HG02759 (cell line): ENCODE data around the gene OPN1SW.

Experiments
- ATAC-seq: cut with Tn5 transposase; IDR thresholded peaks from one replicate; pipeline ENCODE4 v1.9.1; 2021; ENCODE audit warnings: mild to moderate bottlenecking, moderate library complexity; ENCODE audit not compliant: unreplicated experiment

The OPN1SW gene, protein sequence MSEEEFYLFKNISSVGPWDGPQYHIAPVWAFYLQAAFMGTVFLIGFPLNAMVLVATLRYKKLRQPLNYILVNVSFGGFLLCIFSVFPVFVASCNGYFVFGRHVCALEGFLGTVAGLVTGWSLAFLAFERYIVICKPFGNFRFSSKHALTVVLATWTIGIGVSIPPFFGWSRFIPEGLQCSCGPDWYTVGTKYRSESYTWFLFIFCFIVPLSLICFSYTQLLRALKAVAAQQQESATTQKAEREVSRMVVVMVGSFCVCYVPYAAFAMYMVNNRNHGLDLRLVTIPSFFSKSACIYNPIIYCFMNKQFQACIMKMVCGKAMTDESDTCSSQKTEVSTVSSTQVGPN

DNA sequence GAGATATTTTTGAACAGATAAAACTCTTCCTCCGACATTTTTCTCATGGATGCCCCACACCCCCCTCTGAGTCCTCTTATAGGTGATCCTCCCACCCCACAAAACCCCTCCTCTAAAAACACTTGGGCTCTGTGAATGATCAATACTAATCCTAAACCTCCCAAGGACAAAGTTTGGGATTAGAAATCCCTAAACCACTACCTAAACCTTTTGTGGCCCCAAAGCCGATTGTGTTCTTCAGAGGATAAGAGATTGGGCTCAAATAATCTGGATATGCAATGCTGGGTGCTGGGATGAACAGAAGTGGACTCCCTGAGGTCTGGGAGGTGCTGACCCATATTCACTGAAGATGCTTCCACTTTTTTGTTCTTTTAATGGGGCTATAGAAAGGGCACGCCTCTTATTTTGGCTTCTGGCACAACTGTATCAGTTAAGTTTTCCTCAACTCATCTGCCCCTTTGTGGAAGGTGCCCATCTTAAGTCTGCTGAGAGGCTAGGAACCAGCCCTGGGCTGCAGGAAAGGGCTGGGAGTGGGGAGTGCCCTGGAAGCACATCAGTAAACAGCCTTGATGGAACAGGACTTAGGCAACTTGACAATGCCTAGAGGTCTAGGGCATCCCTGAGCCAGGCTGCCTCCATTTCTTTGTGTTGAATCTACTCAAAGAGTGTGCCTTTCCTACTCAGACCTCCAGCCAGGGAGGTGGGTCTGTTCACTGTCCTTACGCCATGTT lies at the start of gene OPN1SW:
TSS of gene OPN1SW (minus strand) at position 51 of the 731 bp plus-strand sequence. CDS start at position 38, 13 bp downstream.
- no peak for ATAC-seq

DNA sequence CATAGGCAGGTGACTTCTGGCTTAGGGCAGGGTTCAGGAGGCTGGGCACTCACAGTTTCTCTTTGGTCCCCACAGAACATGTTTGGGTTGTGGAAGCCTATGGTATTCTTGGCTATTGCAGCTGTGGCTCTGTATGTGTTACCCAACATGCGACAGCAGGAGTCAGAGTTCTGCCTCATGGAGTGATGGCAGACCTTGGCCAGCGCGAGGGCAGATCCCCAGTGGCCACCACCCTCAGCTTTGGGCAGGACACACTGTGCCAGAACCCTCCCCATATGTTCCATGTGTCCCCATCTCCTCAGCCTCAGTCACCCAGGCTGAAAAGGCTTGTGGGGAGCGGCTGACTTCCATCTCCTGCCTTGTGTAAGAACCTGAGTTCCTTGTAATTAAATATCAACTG lies 46.1 kb upstream of the OPN1SW start:
- no peak for ATAC-seq

DNA sequence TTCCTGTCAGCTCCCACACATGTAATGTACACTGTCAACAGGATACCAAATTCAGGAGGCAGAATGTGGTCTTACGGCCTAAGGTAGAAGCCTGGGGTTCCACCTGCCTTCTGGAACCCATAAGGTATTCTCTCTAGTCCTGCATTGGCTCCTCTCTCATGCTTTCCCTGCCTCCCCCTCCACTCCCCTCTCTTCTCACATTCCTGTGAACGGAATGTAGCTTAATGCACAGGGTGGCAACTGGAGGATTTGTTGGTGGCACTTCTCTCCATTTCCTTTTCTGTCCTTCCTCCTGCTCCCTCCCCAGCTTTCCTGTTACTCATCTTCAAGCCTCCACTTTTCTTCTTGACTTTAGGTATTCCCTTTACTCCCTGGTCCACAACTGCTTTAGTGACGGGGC lies 43.1 kb upstream of the OPN1SW start:
- ATAC-seq = no peak

DNA sequence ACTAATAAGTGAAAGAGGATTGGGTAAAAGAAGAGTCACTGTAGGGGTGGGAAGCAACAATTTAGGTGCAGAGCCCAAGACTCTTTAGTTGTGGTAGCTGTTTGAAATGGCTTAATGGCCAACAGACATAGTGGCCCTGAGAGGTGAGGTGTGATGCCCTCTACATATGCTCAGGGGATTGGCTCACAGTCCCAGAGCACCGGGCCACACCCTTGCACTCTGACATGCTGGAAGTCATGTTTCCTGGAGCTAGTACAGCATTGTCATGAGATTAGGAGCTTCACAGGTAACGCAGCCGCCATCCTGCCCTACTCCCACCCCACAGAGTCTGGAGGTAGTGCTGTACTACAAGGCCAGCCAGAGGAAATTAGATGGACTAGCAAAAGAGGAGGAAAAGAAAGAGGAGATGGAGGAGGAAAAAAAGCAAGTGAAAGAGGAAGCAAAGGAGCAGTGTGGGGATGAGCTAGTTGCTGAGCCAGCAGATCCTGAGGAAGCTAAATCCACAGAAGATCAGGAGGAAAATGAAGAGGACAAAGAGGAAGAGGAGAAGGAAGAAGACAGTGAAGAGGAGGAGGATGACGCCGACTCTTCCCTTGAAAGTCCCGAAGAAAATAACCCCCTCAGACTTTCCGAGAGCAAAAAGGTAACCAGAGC lies 39.8 kb upstream of the OPN1SW start:
- ATAC-seq = no peak

DNA sequence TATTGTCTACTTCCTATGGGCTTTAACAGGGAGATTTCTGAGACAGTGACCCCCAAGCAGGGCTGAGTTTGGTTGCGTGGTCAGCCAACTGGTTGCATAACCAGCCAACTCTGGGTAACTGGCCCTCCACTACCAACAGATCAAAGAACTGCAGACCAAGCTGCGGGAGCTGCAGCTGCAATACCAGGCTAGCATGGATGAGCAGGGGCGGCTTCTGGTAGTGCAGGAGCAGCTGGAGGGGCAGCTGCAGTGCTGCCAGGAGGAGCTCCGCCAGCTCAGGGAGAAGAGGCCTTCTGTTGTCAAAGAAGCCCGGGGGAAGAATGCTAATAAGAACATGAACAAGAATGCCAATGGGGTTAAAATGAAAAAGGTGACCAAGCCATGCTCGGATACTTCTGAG lies 38.9 kb upstream of the OPN1SW start:
- ATAC-seq = no peak

DNA sequence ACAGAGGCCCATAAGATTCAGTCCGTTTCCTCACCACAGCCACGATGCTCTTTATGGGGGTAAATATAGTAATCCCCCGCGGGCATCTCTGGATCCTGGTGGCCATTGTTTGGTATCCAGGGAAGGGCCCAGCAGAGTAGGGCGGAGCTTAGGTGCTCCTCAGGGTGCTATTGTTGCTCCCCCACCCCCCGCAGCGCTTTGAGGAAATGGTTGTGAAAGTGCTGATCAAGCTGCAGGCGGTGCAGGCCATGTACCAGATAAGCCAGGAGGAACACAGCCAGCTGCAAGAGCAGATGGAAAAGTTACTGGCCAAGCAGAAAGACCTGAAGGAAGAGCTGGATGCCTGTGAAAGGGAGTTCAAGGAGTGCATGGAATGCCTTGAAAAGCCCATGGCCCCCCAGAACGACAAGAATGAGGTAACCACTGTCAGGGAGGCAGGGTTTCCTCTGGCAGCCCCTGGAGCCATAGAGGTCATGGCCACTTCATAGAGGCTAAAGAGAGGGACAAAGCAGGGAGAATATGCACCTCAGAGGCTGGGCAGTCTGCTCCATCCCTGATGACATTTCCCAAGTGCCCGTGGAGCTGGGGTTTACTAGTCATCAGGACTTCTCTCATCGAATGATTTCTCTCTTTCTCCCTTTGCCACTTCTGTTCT lies 37.0 kb upstream of the OPN1SW start:
- ATAC-seq = no peak

DNA sequence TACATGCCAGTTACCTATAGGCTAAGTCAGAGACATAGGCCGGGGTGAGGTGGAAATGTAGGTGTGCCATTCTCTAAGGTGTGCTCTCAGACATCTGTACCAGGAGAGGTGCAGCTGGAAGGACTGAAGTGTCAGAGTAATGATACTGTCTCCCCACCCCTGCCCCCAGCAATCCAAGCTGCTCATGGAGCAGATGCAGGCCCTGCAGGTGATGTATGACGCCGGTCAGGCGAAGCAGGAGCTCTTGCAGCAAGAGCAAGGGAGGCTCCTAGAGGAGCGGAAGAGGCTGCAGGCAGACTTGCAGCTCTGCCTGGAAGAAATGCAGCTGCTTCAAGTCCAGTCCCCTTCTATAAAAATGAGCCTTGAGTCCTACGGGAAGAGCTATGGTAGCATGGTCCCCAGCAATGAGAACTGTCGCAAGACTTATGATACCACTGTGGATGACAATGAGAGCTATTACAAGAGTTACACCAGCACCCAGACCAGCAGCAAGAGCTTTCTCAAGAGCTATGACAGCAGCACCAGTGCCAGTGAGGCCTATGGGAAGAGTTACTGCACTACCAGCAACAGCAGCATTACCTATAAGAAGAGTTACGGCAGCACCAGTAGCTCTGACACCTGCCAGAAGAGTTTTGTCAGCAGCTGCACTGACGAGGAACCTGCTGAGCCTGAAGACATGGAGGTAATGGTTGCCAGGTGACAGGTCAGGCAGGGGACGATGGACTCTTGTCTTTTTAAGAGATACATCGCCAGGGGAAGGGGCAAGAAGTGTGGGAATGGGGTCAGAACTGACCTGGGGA lies 36.2 kb upstream of the OPN1SW start:
- ATAC-seq = no peak

DNA sequence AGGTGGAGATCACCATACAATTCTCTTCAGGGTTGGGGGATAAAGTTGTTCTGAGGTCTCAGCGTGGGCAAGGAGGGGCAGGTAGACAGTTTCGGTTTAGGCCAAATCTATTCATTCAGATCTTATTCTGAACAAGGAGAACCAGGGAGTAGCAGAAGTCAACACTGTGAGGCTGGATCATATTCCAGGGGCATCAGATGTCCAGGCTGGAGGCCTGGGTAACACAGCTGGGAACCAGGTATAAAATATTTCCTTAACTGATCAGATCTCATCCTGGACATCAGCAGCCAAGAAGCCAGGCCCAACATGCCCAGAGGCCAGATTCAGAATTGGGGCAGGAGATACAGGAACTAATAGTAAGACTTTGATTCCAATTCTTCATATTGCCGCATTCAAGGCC lies 35.4 kb upstream of the OPN1SW start:
- ATAC-seq = no peak

DNA sequence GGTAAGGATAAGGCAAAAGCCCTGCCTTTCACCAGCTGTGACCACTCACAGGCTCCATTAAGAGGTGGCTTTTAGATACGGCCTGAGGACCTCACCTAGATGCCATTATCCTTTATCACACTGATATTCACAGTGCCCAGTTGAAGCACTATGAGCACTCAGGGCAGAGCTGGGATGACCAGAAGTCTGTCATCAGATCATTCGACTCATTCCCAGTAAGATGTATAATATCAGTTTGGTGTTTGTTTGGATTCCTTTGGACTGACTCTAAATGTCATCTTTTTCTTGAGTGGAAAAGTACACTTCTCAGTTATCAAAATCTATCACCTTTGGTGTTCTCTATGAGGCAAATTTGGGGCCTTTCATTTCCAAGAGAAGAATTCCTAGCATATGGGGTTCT lies 34.9 kb upstream of the OPN1SW start:
- ATAC-seq = no peak

DNA sequence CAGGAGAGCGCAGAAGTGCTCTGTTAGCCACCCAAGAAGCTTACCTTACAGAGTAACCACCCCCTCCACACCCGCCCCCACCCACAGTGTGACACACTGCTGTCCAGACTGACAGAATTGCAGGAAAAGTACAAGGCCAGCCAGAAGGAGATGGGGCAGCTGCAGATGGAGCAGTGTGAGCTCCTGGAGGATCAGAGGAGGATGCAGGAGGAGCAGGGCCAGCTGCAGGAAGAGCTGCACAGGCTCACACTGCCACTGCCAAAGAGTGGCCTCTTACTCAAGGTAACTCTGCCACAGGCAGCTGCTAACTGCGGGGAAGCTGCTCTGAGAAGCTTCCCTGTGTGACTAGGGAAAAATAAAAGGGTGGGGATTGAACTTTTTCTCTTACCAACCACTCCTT lies 33.8 kb upstream of the OPN1SW start:
- ATAC-seq = no peak

DNA sequence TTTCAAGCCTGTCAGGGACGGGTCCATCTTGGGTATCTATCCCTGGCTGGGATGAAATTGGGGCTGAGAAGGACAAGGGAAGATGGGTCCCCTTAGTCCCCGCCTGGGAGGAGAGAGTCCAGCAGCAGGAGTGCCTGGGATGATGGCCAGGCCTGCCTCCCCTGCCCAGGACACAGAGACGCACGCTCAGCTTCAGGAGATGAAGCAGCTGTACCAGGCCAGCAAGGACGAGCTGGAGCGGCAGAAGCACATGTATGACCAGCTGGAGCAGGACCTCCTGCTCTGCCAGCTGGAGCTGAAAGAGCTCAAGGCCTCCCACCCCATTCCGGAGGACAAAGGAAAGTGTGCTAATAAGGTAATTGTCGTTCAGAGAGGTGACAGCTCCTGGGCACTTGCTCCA lies 31.6 kb upstream of the OPN1SW start:
- no peak for ATAC-seq

DNA sequence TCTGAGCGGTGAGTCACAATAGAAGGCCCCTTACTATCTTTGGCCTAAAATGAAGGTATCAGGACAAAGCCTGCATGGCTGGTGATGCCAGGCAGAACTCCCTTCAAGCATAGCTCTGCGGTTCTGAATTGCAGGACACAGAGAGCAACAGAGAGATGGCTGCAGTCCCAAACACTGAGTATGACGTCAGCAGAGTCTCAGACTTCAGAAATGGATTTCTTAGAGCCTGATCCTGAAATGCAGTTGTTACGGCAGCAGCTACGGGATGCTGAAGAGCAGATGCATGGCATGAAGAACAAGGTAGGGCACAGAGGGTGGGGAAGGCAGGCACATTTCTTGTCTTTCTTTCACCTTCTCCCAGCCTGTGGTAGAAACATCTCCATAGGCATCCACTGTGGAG lies 29.6 kb upstream of the OPN1SW start:
- ATAC-seq = no peak

DNA sequence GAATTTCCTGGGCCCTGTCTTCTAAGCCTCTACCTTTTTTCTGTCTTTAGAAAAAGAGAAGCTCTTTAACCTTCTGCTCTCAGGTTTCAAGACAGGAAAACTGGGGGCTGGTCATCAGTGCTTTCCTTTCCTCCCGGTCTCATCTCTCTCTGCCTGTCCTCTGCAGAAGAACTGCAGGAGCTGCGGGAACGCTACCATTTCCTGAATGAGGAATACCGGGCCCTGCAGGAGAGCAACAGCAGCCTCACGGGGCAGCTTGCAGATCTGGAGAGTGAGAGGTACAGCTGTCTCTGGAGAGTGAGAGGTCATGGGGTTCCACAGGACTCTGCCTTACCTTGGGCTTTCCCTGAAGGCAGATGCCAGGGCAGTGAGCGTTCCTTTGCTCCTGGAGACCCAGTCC lies 28.9 kb upstream of the OPN1SW start:
- ATAC-seq = no peak

DNA sequence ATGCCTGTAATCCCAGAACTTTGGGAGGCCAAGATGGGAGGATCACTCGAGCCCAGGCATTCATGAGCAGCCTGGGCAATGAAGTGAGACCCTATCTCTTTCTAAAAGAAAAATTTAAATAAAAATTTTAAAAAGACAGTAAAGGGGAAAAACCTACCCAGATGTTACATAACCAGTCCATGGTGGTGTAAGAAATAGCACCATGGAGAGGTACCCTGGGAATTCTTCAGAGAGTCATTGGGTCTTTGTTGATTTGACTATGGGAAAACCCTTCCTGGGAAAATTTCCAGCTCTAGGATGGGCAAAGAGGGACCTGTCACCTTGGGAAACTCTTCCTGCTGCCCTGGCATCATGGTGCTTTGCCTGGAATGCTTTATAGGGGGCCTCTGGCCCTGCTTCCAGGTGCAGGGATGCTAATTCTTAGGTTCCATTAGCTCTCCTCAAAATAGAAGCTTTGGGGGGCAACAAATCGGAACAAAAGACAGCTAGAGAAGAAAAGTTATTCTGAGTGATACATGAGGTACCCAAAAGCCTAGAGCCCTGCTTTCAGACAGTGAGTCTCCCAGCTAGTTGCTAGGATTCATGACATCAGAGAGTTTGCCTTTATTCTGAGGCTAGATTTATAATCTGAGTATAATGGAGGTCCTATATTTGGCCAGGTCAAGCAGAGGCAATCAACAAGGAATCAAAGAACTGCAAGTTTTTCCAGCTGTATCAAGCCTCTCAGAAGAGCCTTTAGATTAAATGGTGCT lies 26.2 kb upstream of the OPN1SW start:
- ATAC-seq = no peak

DNA sequence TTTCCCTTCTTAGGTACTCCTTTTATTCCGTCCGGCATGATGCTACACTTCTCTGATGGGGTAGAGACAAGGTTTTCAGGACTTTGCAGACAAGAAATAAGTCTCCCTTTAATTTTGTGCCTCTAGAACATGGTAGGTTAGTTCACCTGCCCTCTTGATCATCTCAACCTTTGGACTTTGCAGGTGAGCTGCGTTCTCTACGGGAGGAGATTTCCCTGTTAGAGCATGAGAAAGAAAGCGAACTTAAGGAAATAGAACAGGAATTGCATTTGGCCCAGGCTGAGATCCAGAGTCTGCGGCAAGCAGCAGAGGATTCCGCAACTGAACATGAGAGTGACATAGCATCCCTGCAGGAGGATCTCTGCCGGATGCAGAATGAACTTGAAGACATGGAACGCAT lies 25.4 kb upstream of the OPN1SW start:
- ATAC-seq = no peak

DNA sequence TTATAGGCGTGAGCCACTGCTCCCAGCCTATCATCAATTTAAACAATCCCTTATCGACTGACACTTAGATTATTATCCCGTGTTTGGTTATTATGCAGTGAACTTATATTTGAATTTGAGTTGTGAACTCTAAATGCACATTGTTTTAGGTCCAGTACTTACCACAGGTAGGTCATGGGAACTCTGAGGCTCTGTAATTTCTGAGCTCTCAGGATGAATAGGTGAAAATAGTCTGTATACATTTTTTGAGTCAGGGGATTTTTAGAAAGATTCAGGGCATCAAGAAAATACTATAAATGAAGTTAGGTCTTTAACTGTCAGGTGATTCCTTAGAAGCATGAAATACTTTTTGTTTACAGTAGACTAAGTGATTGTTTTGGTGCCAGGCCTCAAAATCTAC lies 25.0 kb upstream of the OPN1SW start:
- ATAC-seq = no peak

DNA sequence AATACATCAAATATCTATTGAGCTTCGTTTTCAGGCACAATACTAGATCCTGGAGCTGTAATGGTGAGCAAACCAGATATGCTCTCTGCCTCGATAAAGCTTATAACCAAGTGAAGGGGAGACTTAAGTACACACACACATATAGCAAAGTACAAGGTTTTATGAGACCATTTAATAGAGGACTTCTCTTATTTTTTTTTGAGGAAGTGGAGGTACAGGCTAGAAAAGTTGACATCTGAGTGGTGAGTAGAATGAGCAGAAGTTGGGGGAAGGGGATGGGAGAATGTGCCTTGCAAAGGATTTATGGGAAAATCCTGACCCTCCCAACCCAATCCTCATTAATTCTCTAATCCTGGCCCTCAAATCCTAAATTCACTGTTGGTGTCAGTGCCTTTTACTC lies 23.9 kb upstream of the OPN1SW start:
- no peak for ATAC-seq

DNA sequence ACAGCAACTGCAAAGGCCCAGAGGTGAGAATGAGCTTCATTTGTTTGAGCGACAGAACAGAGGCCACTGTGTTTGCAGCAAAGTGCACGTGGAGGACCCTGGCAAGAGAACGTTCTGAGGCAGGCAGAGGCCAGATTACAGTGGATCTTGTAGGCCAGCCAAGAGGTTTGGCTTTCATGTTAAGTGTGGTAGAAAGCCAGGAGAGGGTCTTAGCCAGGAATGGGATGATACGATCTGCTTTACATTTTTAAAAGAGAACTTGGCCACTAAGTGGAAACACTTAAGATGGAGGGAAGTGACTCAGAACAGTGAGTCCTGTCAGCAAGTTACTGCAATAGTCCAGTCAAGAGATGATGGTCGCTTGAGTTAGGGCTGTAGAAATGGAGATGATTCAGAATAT lies 20.7 kb upstream of the OPN1SW start:
- ATAC-seq = no peak

DNA sequence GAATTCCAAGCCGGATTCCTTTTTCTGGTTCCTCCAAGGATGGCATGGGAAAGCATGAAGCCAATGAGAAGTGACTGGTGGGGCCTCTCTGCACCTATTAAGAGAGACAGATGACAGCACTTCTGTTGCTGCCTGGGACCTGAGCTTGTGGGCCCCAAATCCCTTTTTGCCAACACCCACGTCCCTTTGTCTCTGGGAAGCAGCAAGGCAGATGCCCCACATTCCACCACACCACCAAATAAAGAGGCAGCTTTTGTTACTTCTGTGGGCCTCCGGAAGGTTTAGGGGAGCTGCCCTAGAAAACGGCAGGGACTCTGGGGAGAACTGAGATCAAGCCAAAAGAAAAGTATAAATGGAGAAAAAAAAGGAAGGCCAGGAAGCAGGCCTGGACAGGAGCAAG lies 19.5 kb upstream of the OPN1SW start:
- ATAC-seq = no peak

DNA sequence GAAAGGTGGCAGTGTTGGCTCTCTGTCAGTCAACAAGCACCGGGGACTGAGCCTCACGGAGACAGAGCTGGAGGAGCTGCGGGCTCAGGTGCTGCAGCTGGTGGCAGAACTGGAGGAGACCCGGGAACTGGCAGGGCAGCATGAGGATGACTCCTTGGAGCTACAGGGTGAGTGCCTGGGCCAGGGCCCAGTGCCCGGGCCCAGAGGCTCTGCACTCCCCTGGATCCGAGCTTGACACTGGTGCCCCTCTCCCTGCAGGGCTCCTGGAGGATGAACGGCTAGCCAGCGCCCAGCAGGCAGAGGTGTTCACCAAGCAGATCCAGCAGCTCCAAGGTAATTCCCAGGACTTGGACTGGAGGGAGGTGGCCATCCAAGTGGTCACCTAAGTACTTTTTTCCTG lies 18.8 kb upstream of the OPN1SW start:
- ATAC-seq = no peak
